Measurements from ENCODE around the gene SLC24A3.

SLC24A3 gene

GRCh38 chr20:19486446-19486845 is 274.0 kb downstream of the SLC24A3 start:
- no peaks in the 10 kb centered on the region for H3K36me3 ChIP-seq (ENCODE audit: control insufficient read depth in 2 of 2, insufficient read depth in 2 of 2, low read length in 2 of 2)
- H3K4me3 ChIP-seq (ENCODE audit: low read length in 2 of 2): no peak overlapping the region
- no peaks in the 10 kb centered on the region for H3K4me1 ChIP-seq (ENCODE audit: control insufficient read depth, insufficient read depth, low read length)
- H3K9ac ChIP-seq (ENCODE audit: low read length in 2 of 2): no peak overlapping the region
- no peaks in the 10 kb centered on the region for H3K27me3 ChIP-seq (ENCODE audit: control insufficient read depth in 1 of 2, insufficient read depth in 2 of 2, low read length in 2 of 2)
- H3K9me3 ChIP-seq (ENCODE audit: control insufficient read depth in 2 of 2, low read length in 2 of 2): no peaks in the 10 kb centered on the region
- no peak overlapping the region for H3K27ac ChIP-seq (ENCODE audit: low read length)

- H3K4me3 ChIP-seq (ENCODE audit: low read length in 2 of 2): no peak overlapping the region
- no peaks in the 10 kb centered on the region for H3K4me1 ChIP-seq (ENCODE audit: control insufficient read depth, insufficient read depth, low read length)
- no peak overlapping the region for H3K27ac ChIP-seq (ENCODE audit: low read length)
- H3K36me3 ChIP-seq (ENCODE audit: control insufficient read depth in 2 of 2, insufficient read depth in 2 of 2, low read length in 2 of 2): no peaks in the 10 kb centered on the region
- H3K27me3 ChIP-seq (ENCODE audit: control insufficient read depth in 1 of 2, insufficient read depth in 2 of 2, low read length in 2 of 2): no peaks in the 10 kb centered on the region
- no peaks in the 10 kb centered on the region for H3K9me3 ChIP-seq (ENCODE audit: control insufficient read depth in 2 of 2, low read length in 2 of 2)
- no peak overlapping the region for H3K9ac ChIP-seq (ENCODE audit: low read length in 2 of 2)
Measured at GRCh38 chr20:19487420-19487819, 275.0 kb downstream of the SLC24A3 start.

- Histone ChIP-seq H3K4me1 (ENCODE audit: control insufficient read depth, insufficient read depth, low read length) (peaks cover 6% of the 10 kb centered on the region), H3K9ac (ENCODE audit: low read length in 2 of 2) (no peak overlapping the region), H3K27ac (ENCODE audit: low read length) (no peak overlapping the region), H3K27me3 (ENCODE audit: control insufficient read depth in 1 of 2, insufficient read depth in 2 of 2, low read length in 2 of 2) (no peaks in the 10 kb centered on the region), H3K36me3 (ENCODE audit: control insufficient read depth in 2 of 2, insufficient read depth in 2 of 2, low read length in 2 of 2) (no peaks in the 10 kb centered on the region), H3K4me3 (ENCODE audit: low read length in 2 of 2) (no peak overlapping the region), H3K9me3 (ENCODE audit: control insufficient read depth in 2 of 2, low read length in 2 of 2) (no peaks in the 10 kb centered on the region)
Measured at GRCh38 chr20:19491241-19491640, 278.8 kb downstream of the SLC24A3 start.

GRCh38 chr20:19492116-19492515 is 279.7 kb downstream of the SLC24A3 start:
- Histone ChIP-seq H3K4me1 (ENCODE audit: control insufficient read depth, insufficient read depth, low read length) (peaks cover 6% of the 10 kb centered on the region), H3K4me3 (ENCODE audit: low read length in 2 of 2) (no peak overlapping the region), H3K27ac (ENCODE audit: low read length) (no peak overlapping the region), H3K9me3 (ENCODE audit: control insufficient read depth in 2 of 2, low read length in 2 of 2) (no peaks in the 10 kb centered on the region), H3K27me3 (ENCODE audit: control insufficient read depth in 1 of 2, insufficient read depth in 2 of 2, low read length in 2 of 2) (no peaks in the 10 kb centered on the region), H3K36me3 (ENCODE audit: control insufficient read depth in 2 of 2, insufficient read depth in 2 of 2, low read length in 2 of 2) (no peaks in the 10 kb centered on the region), H3K9ac (ENCODE audit: low read length in 2 of 2) (no peak overlapping the region)

- Histone ChIP-seq H3K4me3 (ENCODE audit: low read length in 2 of 2) (no peak overlapping the region), H3K27me3 (ENCODE audit: control insufficient read depth in 1 of 2, insufficient read depth in 2 of 2, low read length in 2 of 2) (no peaks in the 10 kb centered on the region), H3K27ac (ENCODE audit: low read length) (no peak overlapping the region), H3K9ac (ENCODE audit: low read length in 2 of 2) (no peak overlapping the region), H3K36me3 (ENCODE audit: control insufficient read depth in 2 of 2, insufficient read depth in 2 of 2, low read length in 2 of 2) (no peaks in the 10 kb centered on the region), H3K9me3 (ENCODE audit: control insufficient read depth in 2 of 2, low read length in 2 of 2) (no peaks in the 10 kb centered on the region), H3K4me1 (ENCODE audit: control insufficient read depth, insufficient read depth, low read length) (peaks cover 6% of the 10 kb centered on the region)
Measured at GRCh38 chr20:19492687-19493336, 280.4 kb downstream of the SLC24A3 start.

GRCh38 chr20:19493794-19494495 is 281.5 kb downstream of the SLC24A3 start:
- Histone ChIP-seq H3K4me1 (ENCODE audit: control insufficient read depth, insufficient read depth, low read length) (peaks cover 6% of the 10 kb centered on the region), H3K27ac (ENCODE audit: low read length) (no peak overlapping the region), H3K9me3 (ENCODE audit: control insufficient read depth in 2 of 2, low read length in 2 of 2) (no peaks in the 10 kb centered on the region), H3K4me3 (ENCODE audit: low read length in 2 of 2) (no peak overlapping the region), H3K9ac (ENCODE audit: low read length in 2 of 2) (no peak overlapping the region), H3K27me3 (ENCODE audit: control insufficient read depth in 1 of 2, insufficient read depth in 2 of 2, low read length in 2 of 2) (no peaks in the 10 kb centered on the region), H3K36me3 (ENCODE audit: control insufficient read depth in 2 of 2, insufficient read depth in 2 of 2, low read length in 2 of 2) (no peaks in the 10 kb centered on the region)

GRCh38 chr20:19495905-19496703 is 283.7 kb downstream of the SLC24A3 start:
- Histone ChIP-seq H3K4me1 (ENCODE audit: control insufficient read depth, insufficient read depth, low read length) (peaks cover 6% of the 10 kb centered on the region), H3K27ac (ENCODE audit: low read length) (no peak overlapping the region)

GRCh38 chr20:19497064-19497463 is 284.6 kb downstream of the SLC24A3 start:
- Histone ChIP-seq H3K9ac (ENCODE audit: low read length in 2 of 2) (no peak overlapping the region), H3K27me3 (ENCODE audit: control insufficient read depth in 1 of 2, insufficient read depth in 2 of 2, low read length in 2 of 2) (no peaks in the 10 kb centered on the region), H3K36me3 (ENCODE audit: control insufficient read depth in 2 of 2, insufficient read depth in 2 of 2, low read length in 2 of 2) (no peaks in the 10 kb centered on the region), H3K4me1 (ENCODE audit: control insufficient read depth, insufficient read depth, low read length) (peaks cover 6% of the 10 kb centered on the region), H3K4me3 (ENCODE audit: low read length in 2 of 2) (no peak overlapping the region), H3K27ac (ENCODE audit: low read length) (no peak overlapping the region), H3K9me3 (ENCODE audit: control insufficient read depth in 2 of 2, low read length in 2 of 2) (no peaks in the 10 kb centered on the region)

More at GRCh38 chr20:19495905-19496703, 283.7 kb downstream of the SLC24A3 start:
- Histone ChIP-seq H3K27me3 (ENCODE audit: control insufficient read depth in 1 of 2, insufficient read depth in 2 of 2, low read length in 2 of 2) (no peaks in the 10 kb centered on the region), H3K9me3 (ENCODE audit: control insufficient read depth in 2 of 2, low read length in 2 of 2) (no peaks in the 10 kb centered on the region), H3K9ac (ENCODE audit: low read length in 2 of 2) (no peak overlapping the region), H3K36me3 (ENCODE audit: control insufficient read depth in 2 of 2, insufficient read depth in 2 of 2, low read length in 2 of 2) (no peaks in the 10 kb centered on the region), H3K4me3 (ENCODE audit: low read length in 2 of 2) (no peak overlapping the region)

GRCh38 chr20:19498756-19499155 is 286.3 kb downstream of the SLC24A3 start:
- Histone ChIP-seq H3K27ac (ENCODE audit: low read length) (no peak overlapping the region), H3K9me3 (ENCODE audit: control insufficient read depth in 2 of 2, low read length in 2 of 2) (no peaks in the 10 kb centered on the region), H3K4me3 (ENCODE audit: low read length in 2 of 2) (no peak overlapping the region), H3K4me1 (ENCODE audit: control insufficient read depth, insufficient read depth, low read length) (peaks cover 6% of the 10 kb centered on the region), H3K36me3 (ENCODE audit: control insufficient read depth in 2 of 2, insufficient read depth in 2 of 2, low read length in 2 of 2) (no peaks in the 10 kb centered on the region), H3K9ac (ENCODE audit: low read length in 2 of 2) (no peak overlapping the region), H3K27me3 (ENCODE audit: control insufficient read depth in 1 of 2, insufficient read depth in 2 of 2, low read length in 2 of 2) (no peaks in the 10 kb centered on the region)

- Histone ChIP-seq H3K27me3 (ENCODE audit: control insufficient read depth in 1 of 2, insufficient read depth in 2 of 2, low read length in 2 of 2) (no peaks in the 10 kb centered on the region), H3K27ac (ENCODE audit: low read length) (no peak overlapping the region)
Measured at GRCh38 chr20:19501476-19502115, 289.2 kb downstream of the SLC24A3 start.

More at GRCh38 chr20:19501476-19502115, 289.2 kb downstream of the SLC24A3 start:
- H3K4me3 ChIP-seq (ENCODE audit: low read length in 2 of 2): no peak overlapping the region
- no peaks in the 10 kb centered on the region for H3K36me3 ChIP-seq (ENCODE audit: control insufficient read depth in 2 of 2, insufficient read depth in 2 of 2, low read length in 2 of 2)
- no peaks in the 10 kb centered on the region for H3K9me3 ChIP-seq (ENCODE audit: control insufficient read depth in 2 of 2, low read length in 2 of 2)
- no peak overlapping the region for H3K9ac ChIP-seq (ENCODE audit: low read length in 2 of 2)
- H3K4me1 ChIP-seq (ENCODE audit: control insufficient read depth, insufficient read depth, low read length): no peaks in the 10 kb centered on the region
